Right atrium auricular region (tissue), 2 donors: ENCODE results near the gene ME3. TPM values are rescaled to one million over a fixed set of nuclear protein-coding genes. Genes with fewer than 3 reads are reported as not detected.

ENCODE experiments used
- DNase-seq: peaks from one replicate; pipeline ENCODE4 v3.0.0-alpha.2; 2019; ENCODE audit warnings: low spot score
- H3K27ac ChIP-seq, 2 donors: fragments of 200-600 bp; sonication (generic); 1 replicate in 1 of 2; 2 replicates in 1 of 2; pipeline ENCODE4 v1.5.1; 2016 to 2019
- H3K27me3 ChIP-seq, 2 donors: fragments of 200-600 bp; sonication (generic); one replicate each; pipeline versions ENCODE4 v1.5.1 to v1.6.0; 2017 to 2019
- H3K36me3 ChIP-seq: fragments of 200-600 bp; sonication (generic); one replicate; pipeline ENCODE4 v1.5.1; 2016
- H3K4me1 ChIP-seq, 2 donors: fragments of 200-600 bp; sonication (generic); one replicate each; pipeline versions ENCODE4 v1.5.1 to v1.6.0; 2017 to 2019
- H3K4me3 ChIP-seq, 2 donors: fragments of 200-600 bp; sonication (generic); 1 replicate in 1 of 2; 2 replicates in 1 of 2; pipeline ENCODE4 v1.5.1; 2017 to 2019; ENCODE audit warnings: mild to moderate bottlenecking in 1 of 2, moderate library complexity in 1 of 2
- H3K9me3 ChIP-seq, 2 donors: fragments of 200-600 bp; sonication (generic); one replicate each; pipeline ENCODE4 v1.5.1; 2019
- total RNA-seq, 2 donors: library from RNA; depleted of rRNA; stranded (reverse); fragments of >200 nt; gene quantifications; one replicate each; pipeline ENCODE4 v1.1.0, GENCODE V29; 2016
- TF ChIP-seq, protein P1 (sequence below), 2 donors: fragments of 200-600 bp; sonication (generic); IDR thresholded peaks; one replicate each; pipeline ENCODE4 v1.5.1; 2019; ENCODE audit warnings: antibody characterized with exemption in 2 of 2

The ME3 gene
- total RNA-seq, 2 donors from 2014 or later = 20.5 to 33.1 TPM

GRCh38 chr11:86680716-86681482, 8.5 kb upstream of the ME3 start:
- Histone ChIP-seq H3K9me3 (no peaks in the 10 kb centered on the region), H3K4me3 (no peak overlapping the region), H3K4me1 (peaks cover 0 to 38% of the 10 kb centered on the region in 2 donors), H3K27ac (peak overlapping the region; percentile 53 to 63), H3K27me3 (no peaks in the 10 kb centered on the region), H3K36me3 (no peaks in the 10 kb centered on the region)
- DNase-seq = no peak
- TF ChIP-seq, protein P1, sequence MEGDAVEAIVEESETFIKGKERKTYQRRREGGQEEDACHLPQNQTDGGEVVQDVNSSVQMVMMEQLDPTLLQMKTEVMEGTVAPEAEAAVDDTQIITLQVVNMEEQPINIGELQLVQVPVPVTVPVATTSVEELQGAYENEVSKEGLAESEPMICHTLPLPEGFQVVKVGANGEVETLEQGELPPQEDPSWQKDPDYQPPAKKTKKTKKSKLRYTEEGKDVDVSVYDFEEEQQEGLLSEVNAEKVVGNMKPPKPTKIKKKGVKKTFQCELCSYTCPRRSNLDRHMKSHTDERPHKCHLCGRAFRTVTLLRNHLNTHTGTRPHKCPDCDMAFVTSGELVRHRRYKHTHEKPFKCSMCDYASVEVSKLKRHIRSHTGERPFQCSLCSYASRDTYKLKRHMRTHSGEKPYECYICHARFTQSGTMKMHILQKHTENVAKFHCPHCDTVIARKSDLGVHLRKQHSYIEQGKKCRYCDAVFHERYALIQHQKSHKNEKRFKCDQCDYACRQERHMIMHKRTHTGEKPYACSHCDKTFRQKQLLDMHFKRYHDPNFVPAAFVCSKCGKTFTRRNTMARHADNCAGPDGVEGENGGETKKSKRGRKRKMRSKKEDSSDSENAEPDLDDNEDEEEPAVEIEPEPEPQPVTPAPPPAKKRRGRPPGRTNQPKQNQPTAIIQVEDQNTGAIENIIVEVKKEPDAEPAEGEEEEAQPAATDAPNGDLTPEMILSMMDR (IDR thresholded peaks at IDR 0.05) = no peak

DNA sequence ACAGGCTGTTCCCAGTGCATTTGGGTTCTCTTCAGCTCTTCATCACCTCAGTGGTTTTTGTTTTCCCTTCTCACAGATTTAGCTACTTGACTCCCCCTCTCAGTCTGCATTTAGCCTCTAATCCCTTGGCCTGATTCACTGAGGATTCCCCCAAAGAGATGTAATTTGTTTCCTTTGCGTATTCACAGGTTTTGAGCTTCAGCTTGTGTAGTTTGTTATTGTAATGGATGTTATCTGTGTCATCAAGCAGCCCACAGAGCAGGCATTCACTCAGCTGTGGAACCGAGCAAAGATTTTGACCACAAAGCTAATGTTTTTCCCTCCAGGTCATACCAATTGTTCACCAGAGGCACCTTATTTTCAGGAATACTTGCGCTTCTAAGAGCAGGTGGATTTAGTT, 6.4 kb upstream of the ME3 start:
- Histone ChIP-seq H3K4me3 (no peak overlapping the region), H3K27ac (no peak overlapping the region), H3K27me3 (no peaks in the 10 kb centered on the region), H3K36me3 (no peaks in the 10 kb centered on the region), H3K9me3 (no peaks in the 10 kb centered on the region), H3K4me1 (peaks cover 0 to 38% of the 10 kb centered on the region in 2 donors)
- TF ChIP-seq, protein P1 (IDR thresholded peaks at IDR 0.05) = no peak
- DNase-seq = no peak

DNA sequence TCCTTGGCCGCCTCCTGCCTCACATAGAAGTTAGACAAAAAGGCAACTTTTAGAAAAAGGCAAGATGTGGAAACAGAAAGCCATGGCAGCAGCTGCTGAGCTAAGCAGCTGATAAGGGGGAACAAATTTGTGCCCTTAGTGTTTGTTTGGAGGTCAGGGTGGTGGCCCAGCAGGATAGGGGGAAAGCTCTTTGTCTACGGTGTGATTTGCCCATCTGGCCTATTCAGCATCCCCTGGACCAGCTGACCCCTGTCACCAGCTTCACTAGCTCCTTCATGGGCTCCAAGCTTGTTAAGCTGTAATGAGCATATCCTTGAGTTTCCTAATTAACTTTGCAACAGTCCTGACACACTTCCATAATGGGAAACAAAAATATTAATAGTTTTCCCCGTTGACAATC, 5.9 kb upstream of the ME3 start:
- TF ChIP-seq, protein P1 (IDR thresholded peaks at IDR 0.05) = no peak
- peaks cover 0 to 38% of the 10 kb centered on the region in 2 donors for H3K4me1 ChIP-seq
- no peak overlapping the region for H3K27ac ChIP-seq
- H3K27me3 ChIP-seq = no peaks in the 10 kb centered on the region
- no peak overlapping the region for H3K4me3 ChIP-seq
- H3K36me3 ChIP-seq = no peaks in the 10 kb centered on the region
- no peaks in the 10 kb centered on the region for H3K9me3 ChIP-seq
- DNase-seq = no peak

DNA sequence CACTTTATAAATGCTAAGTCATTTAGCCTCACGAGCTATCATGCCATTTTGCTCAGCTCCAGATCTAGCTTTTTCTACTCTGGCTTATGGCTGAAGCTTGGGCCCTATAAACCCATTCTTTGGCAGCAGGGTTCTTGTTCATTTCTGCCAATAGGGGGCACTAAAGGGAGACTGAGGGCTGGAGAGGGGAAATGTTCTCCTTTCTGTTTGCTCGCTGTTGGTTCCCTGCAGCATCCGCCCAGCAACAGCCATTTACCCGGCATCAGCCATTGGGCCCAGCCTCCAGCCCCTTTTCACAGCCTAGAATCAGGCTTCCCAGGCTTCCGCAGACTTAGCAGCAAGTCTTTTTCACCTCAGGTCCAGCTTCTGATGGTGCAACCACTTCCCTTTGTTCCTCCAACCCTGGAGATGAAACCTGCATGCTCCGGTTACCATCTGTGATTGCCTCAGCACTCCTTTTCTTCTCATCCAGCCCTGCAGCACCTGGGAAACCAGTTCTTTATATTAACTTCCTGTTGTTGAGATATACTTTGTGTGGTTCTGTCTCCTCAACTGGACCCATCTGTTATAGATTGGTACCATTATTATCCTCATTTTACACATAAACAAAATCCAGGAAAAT, 4.2 kb upstream of the ME3 start:
- TF ChIP-seq, protein P1 (IDR thresholded peaks at IDR 0.05) = peak in 1 of 2 donors; percentile 28
- Histone ChIP-seq H3K27me3 (no peaks in the 10 kb centered on the region), H3K9me3 (no peaks in the 10 kb centered on the region), H3K36me3 (no peaks in the 10 kb centered on the region), H3K4me1 (peaks cover 0 to 32% of the 10 kb centered on the region in 2 donors), H3K27ac (no peak overlapping the region), H3K4me3 (no peak overlapping the region)
- no peak for DNase-seq

DNA sequence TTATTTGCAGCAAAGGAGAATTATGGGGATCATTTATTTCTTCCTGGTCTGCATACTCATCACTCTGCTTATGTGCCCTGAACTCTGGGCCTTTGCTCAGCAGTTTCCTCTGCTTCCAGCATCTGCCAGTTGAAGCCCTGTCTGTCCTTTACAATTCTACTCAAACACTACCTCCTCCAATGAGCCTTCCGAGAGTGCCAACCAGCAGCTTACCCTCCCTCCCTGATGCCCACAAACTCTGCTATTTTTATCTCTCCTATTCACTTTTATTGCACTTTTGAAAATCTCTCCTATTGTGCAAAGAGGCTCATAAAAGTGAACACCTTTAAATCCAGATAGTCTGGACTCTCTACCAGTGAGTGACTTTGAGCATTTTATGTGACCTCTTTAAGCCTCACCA, 3.6 kb upstream of the ME3 start:
- H3K27ac ChIP-seq = no peak overlapping the region
- H3K4me1 ChIP-seq = peaks cover 0 to 31% of the 10 kb centered on the region in 2 donors

More for the DNA sequence above, 3.6 kb upstream of the ME3 start:
- no peak overlapping the region for H3K4me3 ChIP-seq
- no peaks in the 10 kb centered on the region for H3K9me3 ChIP-seq
- no peaks in the 10 kb centered on the region for H3K27me3 ChIP-seq
- TF ChIP-seq, protein P1 (IDR thresholded peaks at IDR 0.05) = no peak
- no peak for DNase-seq
- H3K36me3 ChIP-seq = no peaks in the 10 kb centered on the region
